Keratinocyte (primary cell): ENCODE data around the gene TNFSF11.

Experiments
- CTCF ChIP-seq, 3 experiments: IDR thresholded peaks in 1 of 3; conservative IDR thresholded peaks in 1 of 3; optimal IDR thresholded peaks in 1 of 3; 2 replicates in 2 of 3; 3 replicates in 1 of 3; pipeline versions ENCODE3 to v1.5.1; 2011; ENCODE audit warnings: low read length in 3 of 3, mild to moderate bottlenecking in 3 of 3, moderate library complexity in 2 of 3, control low read depth in 1 of 3, inconsistent platforms in 1 of 3; ENCODE audit not compliant: insufficient read depth in 2 of 3; ENCODE audit errors: extremely low read depth in 1 of 3
- EZH2 ChIP-seq: IDR thresholded peaks from one replicate; pipeline ENCODE4 v1.6.1; 2012; ENCODE audit warnings: inconsistent platforms, mild to moderate bottlenecking, low read length, moderate library complexity

GRCh38 chr13:42539670-42540069, 34.3 kb upstream of the TNFSF11 start:
- no peak for TF ChIP-seq CTCF (optimal IDR thresholded peaks at IDR 0.05 in 1 of 3, IDR thresholded peaks at IDR 0.05 in 1 of 3, conservative IDR thresholded peaks at IDR 0.05 in 1 of 3; ENCODE audit: extremely low read depth in 1 of 3, insufficient read depth in 2 of 3, low read length in 3 of 3)
- TF ChIP-seq EZH2: no peak
